ENCODE results near the gene PPWD1. TPM values are rescaled to one million over a fixed set of nuclear protein-coding genes. Genes with fewer than 3 reads are reported as not detected.

The PPWD1 gene
- total and polyA plus RNA-seq, 2 of the 13 experiments (the other 11 are each of a cell fraction or from before 2014, with no cell fraction given): 7.4 to 44.3 TPM

DNA sequence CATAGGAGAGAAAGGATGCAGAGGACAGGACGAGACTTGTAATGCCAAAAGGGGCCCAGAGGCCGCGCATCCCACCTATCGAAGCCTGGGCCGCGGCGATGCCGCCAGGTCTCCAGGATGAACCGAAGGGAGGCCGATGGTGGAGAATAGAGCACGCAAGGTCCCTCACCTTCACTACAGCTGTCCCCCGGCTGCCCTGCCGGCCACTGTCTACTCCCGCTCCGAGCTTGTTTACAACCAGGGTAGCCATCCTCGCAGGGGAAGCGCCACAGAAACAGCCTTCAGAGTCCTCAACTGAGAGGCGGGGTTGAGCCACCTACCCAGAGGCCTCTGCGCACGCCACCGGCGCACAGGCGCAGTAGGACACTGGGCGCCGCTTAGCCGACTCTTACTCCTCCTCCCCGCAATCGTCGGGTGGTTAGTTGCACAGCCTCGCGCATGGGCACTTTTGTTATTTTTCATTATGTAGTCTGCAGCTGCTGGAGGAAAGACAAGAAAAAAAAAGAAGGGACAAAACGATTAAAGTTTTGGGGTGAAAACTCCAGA, 61.0 kb downstream of the PPWD1 start, which contains the start of gene TRIM23 (continued):
- peak; percentile 70; the same call in 1 of the 2 replicates for TF ChIP-seq SIN3A (IDR thresholded peaks at IDR 0.05; ENCODE audit: borderline replicate concordance, low read depth, low read length)
- peak; percentile 86 for TF ChIP-seq FOXK1 (CRISPR knock-in tag; IDR thresholded peaks at IDR 0.05; ENCODE audit: borderline replicate concordance, low read depth)
- no peak for TF ChIP-seq ZC3H13 (CRISPR knock-in tag; IDR thresholded peaks at IDR 0.05)
- TF ChIP-seq CEBPB (IDR thresholded peaks at IDR 0.05; ENCODE audit: borderline replicate concordance, low read depth, low read length): no peak
- no peak for TF ChIP-seq MED8 (CRISPR knock-in tag; IDR thresholded peaks at IDR 0.05; ENCODE audit: insufficient replicate concordance)
- TF ChIP-seq IKZF4 (CRISPR knock-in tag; IDR thresholded peaks at IDR 0.05; ENCODE audit: borderline replicate concordance, low read depth, not compliant biosample characterization): no peak
- TF ChIP-seq AGO2 (optimal IDR thresholded peaks at IDR 0.05; ENCODE audit: low read depth, low read length): no peak
- no peak for TF ChIP-seq RFX3 (CRISPR knock-in tag; IDR thresholded peaks at IDR 0.05)
- TF ChIP-seq, protein P1, sequence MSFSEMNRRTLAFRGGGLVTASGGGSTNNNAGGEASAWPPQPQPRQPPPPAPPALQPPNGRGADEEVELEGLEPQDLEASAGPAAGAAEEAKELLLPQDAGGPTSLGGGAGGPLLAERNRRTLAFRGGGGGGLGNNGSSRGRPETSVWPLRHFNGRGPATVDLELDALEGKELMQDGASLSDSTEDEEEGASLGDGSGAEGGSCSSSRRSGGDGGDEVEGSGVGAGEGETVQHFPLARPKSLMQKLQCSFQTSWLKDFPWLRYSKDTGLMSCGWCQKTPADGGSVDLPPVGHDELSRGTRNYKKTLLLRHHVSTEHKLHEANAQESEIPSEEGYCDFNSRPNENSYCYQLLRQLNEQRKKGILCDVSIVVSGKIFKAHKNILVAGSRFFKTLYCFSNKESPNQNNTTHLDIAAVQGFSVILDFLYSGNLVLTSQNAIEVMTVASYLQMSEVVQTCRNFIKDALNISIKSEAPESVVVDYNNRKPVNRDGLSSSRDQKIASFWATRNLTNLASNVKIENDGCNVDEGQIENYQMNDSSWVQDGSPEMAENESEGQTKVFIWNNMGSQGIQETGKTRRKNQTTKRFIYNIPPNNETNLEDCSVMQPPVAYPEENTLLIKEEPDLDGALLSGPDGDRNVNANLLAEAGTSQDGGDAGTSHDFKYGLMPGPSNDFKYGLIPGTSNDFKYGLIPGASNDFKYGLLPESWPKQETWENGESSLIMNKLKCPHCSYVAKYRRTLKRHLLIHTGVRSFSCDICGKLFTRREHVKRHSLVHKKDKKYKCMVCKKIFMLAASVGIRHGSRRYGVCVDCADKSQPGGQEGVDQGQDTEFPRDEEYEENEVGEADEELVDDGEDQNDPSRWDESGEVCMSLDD (CRISPR knock-in tag; IDR thresholded peaks at IDR 0.05; ENCODE audit: borderline replicate concordance): no peak
- TF ChIP-seq ZNF543 (CRISPR knock-in tag; IDR thresholded peaks at IDR 0.05): peak; percentile 67; the same call in 1 of the 2 replicates
- TF ChIP-seq, protein P2, sequence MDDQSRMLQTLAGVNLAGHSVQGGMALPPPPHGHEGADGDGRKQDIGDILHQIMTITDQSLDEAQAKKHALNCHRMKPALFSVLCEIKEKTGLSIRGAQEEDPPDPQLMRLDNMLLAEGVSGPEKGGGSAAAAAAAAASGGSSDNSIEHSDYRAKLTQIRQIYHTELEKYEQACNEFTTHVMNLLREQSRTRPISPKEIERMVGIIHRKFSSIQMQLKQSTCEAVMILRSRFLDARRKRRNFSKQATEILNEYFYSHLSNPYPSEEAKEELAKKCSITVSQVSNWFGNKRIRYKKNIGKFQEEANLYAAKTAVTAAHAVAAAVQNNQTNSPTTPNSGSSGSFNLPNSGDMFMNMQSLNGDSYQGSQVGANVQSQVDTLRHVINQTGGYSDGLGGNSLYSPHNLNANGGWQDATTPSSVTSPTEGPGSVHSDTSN (CRISPR knock-in tag; IDR thresholded peaks at IDR 0.05; ENCODE audit: borderline replicate concordance): no peak
- TF ChIP-seq SMAD3 (CRISPR knock-in tag; IDR thresholded peaks at IDR 0.05): 0 out of 2 replicates have a peak, but pooled peaks have one; percentile 16
- no peak for TF ChIP-seq MBNL3 (CRISPR knock-in tag; conservative IDR thresholded peaks at IDR 0.05)
- TF ChIP-seq CBX2 (IDR thresholded peaks at IDR 0.05; ENCODE audit: low read depth, low read length): no peak
- TF ChIP-seq CBX2 (CRISPR knock-in tag; IDR thresholded peaks at IDR 0.05; ENCODE audit: low read depth): no peak
- 0 out of 2 replicates have a peak, but pooled peaks have one; percentile 67 for TF ChIP-seq RNF2 (conservative IDR thresholded peaks at IDR 0.05; ENCODE audit: low read depth)
- peak; percentile 96 for TF ChIP-seq ZNF687 (CRISPR knock-in tag; IDR thresholded peaks at IDR 0.05)
- no peak for TF ChIP-seq GTF3A (CRISPR knock-in tag; conservative IDR thresholded peaks at IDR 0.05)
- no peak for TF ChIP-seq DZIP1 (CRISPR knock-in tag; IDR thresholded peaks at IDR 0.05)

All from HepG2 (cell line).